SK-MEL-5 (cell line): Measurements from ENCODE around the gene LAYN. TPM values are rescaled to one million over a fixed set of nuclear protein-coding genes. Genes with fewer than 3 reads are reported as not detected.

ENCODE experiments used
- DNase-seq: peaks from one replicate; pipeline ENCODE4 v3.0.0-alpha.2; 2016; ENCODE audit warnings: low read depth, low spot score
- in situ Hi-C: cut with HindIII; loops from 2 replicates; pipeline ENCODE4 v1.10.0; 2016; ENCODE audit warnings: low sequenced_read_pairs, high pct_unique_total_duplicates, low pct_unique_long_range_greater_than_20kb
- polyA plus RNA-seq, 2 experiments: library from polyadenylated mRNA; depleted of rRNA; stranded (reverse); fragments of >200 nt; gene quantifications; 2 replicates each; pipeline ENCODE4 v1.2.3, GENCODE V29; 2015
- total RNA-seq: library from RNA; depleted of rRNA; stranded (reverse); fragments of >200 nt; shearing (Covaris generic); gene quantifications from 2 replicates; pipeline ENCODE4 v1.2.3, GENCODE V29; 2014; rRNA removed

LAYN gene, protein sequence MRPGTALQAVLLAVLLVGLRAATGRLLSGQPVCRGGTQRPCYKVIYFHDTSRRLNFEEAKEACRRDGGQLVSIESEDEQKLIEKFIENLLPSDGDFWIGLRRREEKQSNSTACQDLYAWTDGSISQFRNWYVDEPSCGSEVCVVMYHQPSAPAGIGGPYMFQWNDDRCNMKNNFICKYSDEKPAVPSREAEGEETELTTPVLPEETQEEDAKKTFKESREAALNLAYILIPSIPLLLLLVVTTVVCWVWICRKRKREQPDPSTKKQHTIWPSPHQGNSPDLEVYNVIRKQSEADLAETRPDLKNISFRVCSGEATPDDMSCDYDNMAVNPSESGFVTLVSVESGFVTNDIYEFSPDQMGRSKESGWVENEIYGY
- not detected in 2 replicates for total RNA-seq
- polyA plus RNA-seq (2015; cell fraction: cytosol; rRNA removed): not detected in 2 replicates
- polyA plus RNA-seq (2015; cell fraction: nucleus; rRNA removed): not detected in 2 replicates

DNA sequence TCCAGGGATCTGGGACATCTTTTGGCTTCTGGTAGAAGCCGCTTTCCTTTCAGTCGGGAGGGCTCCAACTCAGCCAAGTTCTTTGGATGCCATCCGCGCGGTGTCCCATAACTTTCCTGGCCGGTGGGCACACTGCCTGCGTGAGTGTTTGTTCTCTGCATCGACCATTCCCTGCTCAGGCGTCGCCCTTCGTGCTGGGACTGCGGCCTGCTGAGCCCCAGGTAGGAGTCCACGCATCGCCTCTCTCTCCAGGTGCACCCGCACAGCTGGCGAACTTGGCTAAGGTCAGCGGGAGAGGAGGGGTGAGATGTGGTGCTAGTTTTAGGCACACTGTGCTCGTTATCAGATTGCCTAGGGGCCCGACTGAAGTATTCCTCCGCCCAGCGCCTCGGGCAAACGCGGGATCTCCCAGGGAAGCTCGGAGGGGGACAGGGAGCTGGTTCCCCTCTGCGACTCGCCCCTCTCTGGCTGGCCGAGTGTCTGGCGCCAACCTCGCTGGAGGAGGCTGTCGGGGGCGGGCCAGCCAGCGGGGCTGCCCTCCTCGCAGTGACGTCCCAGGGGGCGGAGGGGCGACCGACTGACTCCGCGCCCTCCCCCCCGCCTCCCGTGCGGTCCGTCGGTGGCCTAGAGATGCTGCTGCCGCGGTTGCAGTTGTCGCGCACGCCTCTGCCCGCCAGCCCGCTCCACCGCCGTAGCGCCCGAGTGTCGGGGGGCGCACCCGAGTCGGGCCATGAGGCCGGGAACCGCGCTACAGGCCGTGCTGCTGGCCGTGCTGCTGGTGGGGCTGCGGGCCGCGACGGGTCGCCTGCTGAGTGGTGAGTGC lies at the start of gene LAYN:
Gene LAYN, plus strand, starts transcription at position 607 of the 823 bp plus-strand sequence. Its CDS starts 124 bp downstream, at position 731.
- in situ Hi-C loops: no loop called here
- no peak for DNase-seq

DNA sequence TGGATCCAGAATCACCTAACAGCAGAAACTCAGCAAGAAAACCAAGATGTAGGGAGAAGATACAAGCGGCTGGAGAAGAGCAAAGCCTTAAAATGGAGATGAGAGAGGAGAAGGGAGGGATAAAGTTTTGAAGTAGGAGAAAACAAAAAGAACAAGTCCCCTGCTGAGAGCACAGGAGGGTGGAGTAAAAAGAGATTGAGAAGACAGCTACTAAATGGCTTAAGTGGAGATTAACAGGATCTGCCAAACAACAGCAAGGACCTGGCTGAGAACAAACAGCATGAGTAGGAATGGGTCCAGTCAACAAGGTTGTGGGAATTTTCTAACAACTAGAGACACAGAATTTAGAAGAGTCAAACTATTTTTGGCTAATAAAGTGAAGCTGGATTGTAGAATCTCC lies 46.5 kb upstream of the LAYN start:
- DNase-seq: no peak
- in situ Hi-C loops: no loop called here

DNA sequence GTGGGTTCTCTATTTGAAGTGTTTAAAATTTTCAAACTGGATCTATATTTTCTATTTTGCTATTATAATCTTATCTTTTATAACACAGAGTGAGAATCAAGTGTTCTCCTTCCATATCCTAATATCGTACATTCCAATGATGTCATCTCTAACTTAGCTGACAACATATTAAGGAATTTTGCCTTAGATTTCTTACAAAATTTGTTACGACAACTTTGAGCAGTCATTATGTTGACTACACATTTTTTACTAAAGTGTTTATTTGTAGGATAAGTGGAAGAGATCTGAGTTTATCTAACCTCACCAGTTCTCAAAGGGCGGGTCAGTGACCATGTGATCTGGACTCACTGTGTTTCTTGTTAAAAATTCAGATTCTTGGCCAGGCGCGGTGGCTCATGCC lies 41.0 kb upstream of the LAYN start:
- DNase-seq: no peak
- in situ Hi-C loops: no loop called here

DNA sequence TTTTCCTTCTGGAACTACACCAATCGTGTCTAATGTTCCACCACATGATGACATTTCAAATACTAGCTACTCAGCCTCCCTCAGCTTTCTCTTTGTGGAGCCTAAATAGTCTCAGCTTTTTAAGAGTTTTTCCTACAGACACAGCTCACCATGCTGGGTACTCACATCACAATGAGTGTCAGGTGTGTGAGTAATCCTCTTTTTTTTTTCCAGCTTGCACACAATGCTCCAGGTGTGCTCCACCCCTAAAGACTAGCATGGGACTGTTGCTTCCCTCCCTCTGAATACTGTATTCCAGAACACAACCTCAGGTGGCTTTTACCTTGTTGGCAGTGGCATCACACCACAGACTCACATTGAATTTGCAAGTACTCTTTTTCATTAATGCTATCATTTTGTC lies 40.0 kb upstream of the LAYN start:
- no peak for DNase-seq
- in situ Hi-C loops: no loop called here

DNA sequence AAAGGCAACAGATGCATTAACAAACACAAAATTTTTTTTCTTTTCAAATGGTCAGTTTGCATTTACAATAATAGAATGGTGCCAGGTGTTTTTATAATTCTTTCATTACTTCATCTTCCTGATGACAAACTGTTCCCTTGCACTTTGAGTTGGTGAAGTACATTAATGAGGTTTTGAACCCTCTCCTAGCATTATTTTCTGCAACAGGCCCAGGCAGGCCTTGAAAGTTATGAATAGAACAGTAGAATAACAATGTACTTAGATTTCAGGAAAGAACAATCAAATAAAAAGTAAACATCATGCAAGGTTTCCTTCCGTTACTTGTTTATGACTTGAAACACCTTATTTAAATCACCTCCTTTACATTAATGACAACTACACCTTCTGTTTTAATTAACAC lies 37.9 kb upstream of the LAYN start:
- DNase-seq: no peak
- in situ Hi-C loops: no loop called here

DNA sequence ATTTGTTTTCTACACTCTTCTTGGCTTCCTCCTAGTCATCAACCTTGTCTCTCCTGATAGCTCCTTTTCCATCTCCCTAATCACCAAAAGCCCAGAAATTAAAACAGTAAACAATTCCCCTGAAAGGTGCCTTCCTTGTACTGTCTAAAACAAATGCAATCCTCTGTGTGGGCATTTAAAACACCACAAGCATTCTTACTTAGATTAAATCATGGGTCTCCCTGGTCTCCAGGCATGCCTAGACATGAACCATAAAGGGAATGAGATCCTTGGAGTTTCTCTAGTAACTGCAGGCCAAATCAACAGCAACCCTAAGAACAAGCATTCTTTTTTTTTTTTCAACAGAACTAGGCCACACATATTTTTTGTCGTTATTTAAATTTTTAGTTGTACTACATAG lies 30.2 kb upstream of the LAYN start:
- in situ Hi-C loops: no loop called here
- no peak for DNase-seq

DNA sequence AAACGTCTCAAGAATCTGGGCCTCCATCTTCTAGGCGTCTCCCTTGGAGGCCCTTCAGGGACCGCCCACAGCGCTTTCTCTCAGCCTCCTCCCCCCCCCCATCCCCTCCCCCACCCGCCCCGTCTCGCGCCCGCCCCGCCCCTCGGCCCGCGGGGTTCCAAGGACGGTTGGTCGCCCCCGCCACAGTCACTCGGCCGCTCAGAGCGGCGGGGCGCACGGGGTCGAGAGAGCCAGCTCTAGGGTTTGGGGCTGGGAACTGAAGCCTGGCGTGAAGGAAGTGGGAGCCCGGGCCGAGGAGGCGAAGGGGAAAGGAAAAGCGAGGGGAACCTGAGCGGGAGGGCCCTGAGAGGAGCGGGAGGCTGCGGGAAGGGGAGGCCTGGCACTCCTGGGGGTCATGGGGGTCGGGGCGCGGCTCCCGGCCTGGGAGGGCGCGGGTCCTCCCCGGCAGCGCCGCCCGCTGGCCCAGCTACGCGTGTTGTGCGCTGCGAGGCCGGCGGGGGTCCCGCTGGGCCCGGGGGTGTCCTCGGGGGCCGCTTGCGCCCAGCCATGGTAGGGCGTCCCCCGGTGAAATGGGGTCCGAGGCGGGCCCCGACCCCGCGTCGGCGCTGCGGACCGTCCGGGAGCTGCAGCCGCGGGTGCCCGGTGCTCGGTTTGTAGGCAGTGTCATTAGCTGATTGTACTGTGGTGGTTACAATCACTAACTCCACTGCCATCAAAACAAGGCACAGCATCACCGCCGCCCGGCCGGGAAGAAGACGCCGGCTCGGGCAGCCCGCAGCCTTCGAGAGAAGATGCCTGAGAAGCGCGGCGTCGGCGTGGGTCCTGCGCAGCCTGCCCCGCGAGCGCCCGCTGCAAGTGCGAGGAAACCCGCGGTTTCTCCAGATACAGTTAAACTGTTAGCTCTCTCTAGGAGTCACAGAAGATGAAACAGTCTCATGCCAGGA lies 28.0 kb upstream of the LAYN start, which contains the start of gene BTG4:
Gene BTG4, minus strand, starts transcription at position 91 of the 944 bp plus-strand sequence. CDS start 13,610 bp downstream, outside the sequence.
- DNase-seq: no peak
- in situ Hi-C loops: no loop called here

DNA sequence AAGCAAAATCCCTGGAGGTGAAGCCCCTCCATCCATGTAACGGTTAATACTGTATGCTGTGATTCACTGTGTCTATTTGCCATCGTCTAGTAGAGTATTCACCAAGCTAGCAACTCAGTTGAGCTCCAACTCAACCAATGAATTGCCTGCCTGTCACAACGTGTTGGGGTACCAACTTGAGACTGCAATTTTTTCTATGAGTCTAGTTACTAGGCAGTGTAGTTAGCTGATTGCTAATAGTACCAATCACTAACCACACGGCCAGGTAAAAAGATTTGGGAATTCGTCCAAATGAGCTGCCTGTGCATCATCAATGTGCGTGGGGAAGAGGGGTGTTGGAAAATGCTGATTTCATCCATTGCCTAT lies 27.3 kb upstream of the LAYN start:
- DNase-seq: no peak
- in situ Hi-C loops: no loop called here

DNA sequence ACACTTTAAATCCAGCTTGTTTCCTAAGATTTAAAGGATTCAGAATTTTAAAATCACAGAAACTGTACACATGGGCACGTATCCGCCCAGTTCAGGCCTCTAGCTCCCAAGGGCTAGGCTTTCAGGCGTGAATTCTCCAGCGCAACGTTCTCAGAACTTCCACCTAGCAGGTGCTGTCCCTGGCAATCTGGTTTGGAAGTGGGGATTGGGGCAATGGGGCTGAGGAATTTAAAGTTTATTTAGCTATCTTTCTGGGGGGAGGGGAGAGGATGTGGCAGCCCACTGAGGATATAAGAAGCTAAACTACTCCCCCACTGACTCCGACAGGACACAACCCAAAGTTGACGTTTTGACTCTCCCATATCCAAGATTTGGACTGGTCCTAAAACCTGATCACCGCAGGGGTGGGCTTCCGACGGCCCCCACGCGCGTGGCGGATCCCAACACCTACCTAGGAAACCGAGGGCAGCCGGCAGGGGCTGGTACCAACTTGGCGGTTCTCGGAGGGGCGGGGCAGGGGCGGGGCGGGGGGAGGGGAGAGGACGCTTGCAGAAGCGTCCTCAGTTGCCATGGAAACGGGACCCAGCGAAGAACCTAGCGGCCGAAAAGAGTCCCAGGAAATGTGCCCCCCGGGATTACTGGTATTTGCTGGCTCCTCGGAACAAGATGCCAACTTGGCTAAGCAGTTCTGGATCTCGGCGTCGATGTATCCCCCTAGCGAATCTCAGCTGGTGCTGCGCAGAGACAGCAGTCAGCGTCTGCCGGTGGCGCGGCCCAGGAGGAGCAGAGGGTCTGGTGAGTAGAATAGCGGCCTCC lies 26.1 kb upstream of the LAYN start, which contains the start of gene HOATZ:
Gene HOATZ, plus strand, starts transcription at position 563 of the 816 bp plus-strand sequence. Its CDS starts 7 bp downstream, at position 570.
- DNase-seq: no peak
- in situ Hi-C loops: no loop called here

DNA sequence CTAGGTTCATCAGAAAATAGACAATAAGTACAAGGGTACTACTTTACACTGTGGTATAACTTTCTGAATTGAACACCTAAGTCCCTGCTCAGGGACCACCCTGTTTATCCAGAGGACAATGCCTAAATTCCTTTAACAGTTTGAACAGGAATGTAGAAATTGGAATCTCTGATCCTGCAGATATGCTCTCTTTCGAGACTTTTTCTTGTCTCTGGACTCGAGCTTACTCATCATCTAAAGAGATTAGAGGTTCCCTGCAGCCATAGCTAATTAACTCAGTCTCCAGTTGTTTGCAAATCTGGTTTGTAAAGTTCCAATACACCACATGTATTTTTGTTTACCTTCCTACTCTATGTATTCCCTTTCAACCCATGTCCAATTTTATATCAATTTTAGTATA lies 24.9 kb upstream of the LAYN start:
- in situ Hi-C loops: no loop called here
- DNase-seq: no peak

DNA sequence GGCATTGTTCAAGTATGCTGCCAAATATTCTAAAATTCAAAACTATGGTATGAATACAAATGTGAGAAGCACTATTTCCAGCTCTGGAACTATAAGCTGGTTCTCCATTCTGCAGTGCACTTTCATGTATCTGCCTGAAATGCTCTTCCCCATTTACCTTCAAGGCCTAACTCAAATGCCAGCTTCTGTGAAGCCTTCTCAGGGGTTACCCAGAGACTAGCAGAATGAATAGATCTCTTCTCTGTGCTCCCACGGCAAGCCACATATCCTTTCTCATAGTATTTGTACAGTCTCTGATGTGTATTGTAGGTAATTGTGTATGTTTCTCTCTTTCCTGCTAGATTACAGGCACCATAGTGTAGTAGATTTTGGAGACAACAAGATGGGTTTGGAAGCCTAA lies 21.9 kb upstream of the LAYN start:
- no peak for DNase-seq
- in situ Hi-C loops: no loop called here

DNA sequence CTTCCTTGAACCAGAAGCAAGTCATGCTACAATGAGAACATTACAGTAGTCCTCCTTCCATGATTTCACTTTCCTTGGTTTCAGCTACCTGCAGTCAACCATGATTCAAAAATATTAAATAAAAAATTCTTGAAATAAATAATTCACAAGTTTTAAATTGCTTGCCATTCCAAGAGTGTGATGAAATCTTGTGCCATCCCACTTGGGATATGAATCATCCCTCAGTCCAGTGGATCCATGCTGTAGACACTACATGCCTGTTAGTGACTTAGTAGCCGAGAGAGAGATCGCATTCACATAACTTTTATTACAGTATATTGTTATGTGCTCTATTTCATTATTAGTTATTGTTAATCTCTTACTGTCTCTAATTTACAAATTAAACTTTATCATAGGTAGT lies 20.0 kb upstream of the LAYN start:
- in situ Hi-C loops: no loop called here
- no peak for DNase-seq

DNA sequence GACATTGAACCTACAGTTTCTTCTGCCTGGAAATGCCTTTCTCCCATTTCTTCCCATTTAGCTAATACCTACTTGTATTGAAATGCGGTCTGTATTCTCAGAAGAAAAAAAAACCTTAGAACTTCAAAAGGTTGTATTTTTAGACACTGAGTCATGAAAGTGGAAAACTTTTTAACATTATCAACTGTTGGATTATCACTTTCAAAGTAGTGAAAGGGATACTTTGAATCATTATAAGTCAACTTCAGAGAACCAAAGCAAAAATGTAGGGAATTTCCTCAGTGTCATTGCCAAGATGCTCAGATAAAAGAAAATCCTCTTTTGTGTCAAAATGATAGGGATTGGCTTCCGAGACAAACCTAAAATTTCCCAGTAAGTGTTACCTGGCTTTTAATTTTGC lies 19.4 kb upstream of the LAYN start:
- DNase-seq: no peak
- in situ Hi-C loops: no loop called here

DNA sequence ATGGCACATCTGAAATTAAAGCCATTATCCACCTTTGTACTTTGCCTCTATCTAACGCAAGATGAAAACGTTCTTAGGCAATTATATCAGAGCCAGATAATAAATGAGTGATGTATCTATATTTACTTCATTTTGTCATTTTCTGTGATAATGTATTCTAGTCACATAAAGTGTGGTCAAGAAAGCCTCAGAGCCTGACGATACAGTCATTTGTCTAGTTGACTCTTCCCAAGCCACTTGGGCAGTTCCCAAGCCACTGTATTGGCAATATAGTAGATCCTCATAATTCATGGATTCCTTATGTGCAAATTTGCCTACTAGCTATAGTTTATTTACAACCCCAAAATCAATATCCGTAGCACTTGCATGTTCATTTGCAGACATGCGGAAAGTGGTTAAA lies 18.1 kb upstream of the LAYN start:
- in situ Hi-C loops: no loop called here
- no peak for DNase-seq

DNA sequence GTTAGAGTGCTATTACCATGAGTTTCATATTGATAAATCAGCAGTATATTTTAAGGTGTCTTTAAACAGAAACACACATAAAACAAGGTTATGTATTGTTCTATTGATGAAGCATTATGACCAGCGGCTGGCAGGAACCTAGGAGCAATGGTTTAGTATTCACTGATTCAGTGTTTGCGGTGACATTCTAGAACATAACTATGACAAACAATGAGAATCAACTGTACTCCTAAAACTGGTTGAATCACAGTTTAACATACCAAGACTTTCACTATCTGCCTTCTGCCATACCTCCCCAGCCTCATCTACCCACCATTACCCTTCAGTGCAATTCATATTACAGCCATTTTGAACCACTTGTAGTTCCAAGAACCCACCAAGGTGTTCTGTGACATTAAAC lies 17.2 kb upstream of the LAYN start:
- peak; percentile 7 for DNase-seq

DNA sequence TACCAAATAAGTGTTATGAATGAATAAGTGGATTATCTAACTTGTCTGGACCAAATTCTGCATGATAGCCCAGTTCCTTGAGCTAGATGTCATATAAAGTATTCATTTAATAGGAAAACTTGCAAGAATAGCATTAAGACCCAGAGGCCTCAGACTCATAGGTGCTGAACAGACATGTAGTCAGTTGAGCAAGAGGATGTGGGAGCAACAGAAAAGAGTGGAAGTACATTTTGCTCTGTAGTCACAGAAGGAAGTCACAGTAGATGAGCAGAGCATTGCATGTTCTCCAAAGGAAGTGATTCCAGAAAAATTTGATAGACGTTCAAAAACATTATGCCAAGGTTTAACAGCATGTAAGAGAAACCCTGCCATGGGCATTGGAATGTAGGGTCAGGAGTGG lies 16.5 kb upstream of the LAYN start:
- in situ Hi-C loops: no loop called here
- no peak for DNase-seq

More for the DNA sequence above, 17.2 kb upstream of the LAYN start:
- in situ Hi-C loops: no loop called here

DNA sequence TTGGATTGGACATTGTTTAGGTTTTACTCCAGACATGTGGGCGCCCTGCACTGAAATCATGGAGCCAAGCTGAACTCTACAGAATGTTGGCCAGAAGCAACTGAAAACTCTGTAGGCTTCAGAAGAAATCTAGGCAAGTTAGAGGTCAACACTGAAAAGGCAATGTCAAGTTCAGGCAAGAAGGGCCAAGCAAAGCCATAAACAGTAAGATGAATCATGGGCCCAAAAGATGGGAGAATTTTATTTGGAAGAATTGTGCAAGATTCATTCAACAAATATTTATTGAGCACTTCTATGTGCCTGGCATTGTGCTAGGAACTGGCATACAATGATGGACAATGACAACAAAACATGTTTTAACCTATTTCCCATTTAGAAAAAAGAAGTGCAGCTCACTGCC lies 15.1 kb upstream of the LAYN start:
- in situ Hi-C loops: no loop called here
- DNase-seq: no peak
